ENCODE results near the gene SHQ1.

The SHQ1 gene

GRCh38 chr3:72847751-72848702, at the start of gene SHQ1:
SHQ1 (minus strand) TSS chr3:72848445; CDS start chr3:72848340, 105 bp downstream.
- DNase-seq: peak; percentile 96

- DNase-seq: no peak
Observed at GRCh38 chr3:72897758-72898007, 49.4 kb upstream of the SHQ1 start.

GRCh38 chr3:72896996-72897757, 48.9 kb upstream of the SHQ1 start:
- no peak for DNase-seq

- no peak for DNase-seq
Observed at GRCh38 chr3:72894976-72895552, 46.8 kb upstream of the SHQ1 start.

GRCh38 chr3:72892870-72893269, 44.6 kb upstream of the SHQ1 start:
- DNase-seq: no peak

- no peak for DNase-seq
Observed at GRCh38 chr3:72892081-72892775, 44.0 kb upstream of the SHQ1 start.

GRCh38 chr3:72891053-72891855, 43.0 kb upstream of the SHQ1 start:
- DNase-seq: no peak

- no peak for DNase-seq
Observed at GRCh38 chr3:72890166-72890925, 42.1 kb upstream of the SHQ1 start.

GRCh38 chr3:72889310-72890165, 41.3 kb upstream of the SHQ1 start:
- no peak for DNase-seq

GRCh38 chr3:72888546-72889309, 40.5 kb upstream of the SHQ1 start:
- DNase-seq: no peak

GRCh38 chr3:72887705-72888545, 39.7 kb upstream of the SHQ1 start, which contains the start of gene GXYLT2:
GXYLT2 (plus strand) TSS chr3:72888046; CDS start chr3:72888234, 188 bp downstream.
- peak; percentile 15 for DNase-seq

- DNase-seq: no peak
Observed at GRCh38 chr3:72887343-72887704, 39.1 kb upstream of the SHQ1 start.

- DNase-seq: no peak
Observed at GRCh38 chr3:72872183-72872582, 23.9 kb upstream of the SHQ1 start.

- no peak for DNase-seq
Observed at GRCh38 chr3:72862314-72863090, 14.3 kb upstream of the SHQ1 start.

GRCh38 chr3:72860846-72861245, 12.6 kb upstream of the SHQ1 start:
- DNase-seq: no peak

- no peak for DNase-seq
Observed at GRCh38 chr3:72860053-72860452, 11.8 kb upstream of the SHQ1 start.

GRCh38 chr3:72855001-72855400, 6.8 kb upstream of the SHQ1 start:
- DNase-seq: no peak

GRCh38 chr3:72848703-72849081, 447 bp upstream of the SHQ1 start:
- DNase-seq: peak; percentile 32
